HG03520 (cell line): Measurements from ENCODE around the gene HSBP1L1.
"Not testable (repeated sequence)": the region's sequence is repeated elsewhere in the genome, so short reads cannot be mapped to it uniquely, and the experiment has no call there.

Experiments
- ATAC-seq: cut with Tn5 transposase; IDR thresholded peaks from one replicate; pipeline ENCODE4 v1.9.1; 2021; ENCODE audit warnings: mild to moderate bottlenecking, moderate library complexity; ENCODE audit not compliant: unreplicated experiment

The HSBP1L1 gene

DNA sequence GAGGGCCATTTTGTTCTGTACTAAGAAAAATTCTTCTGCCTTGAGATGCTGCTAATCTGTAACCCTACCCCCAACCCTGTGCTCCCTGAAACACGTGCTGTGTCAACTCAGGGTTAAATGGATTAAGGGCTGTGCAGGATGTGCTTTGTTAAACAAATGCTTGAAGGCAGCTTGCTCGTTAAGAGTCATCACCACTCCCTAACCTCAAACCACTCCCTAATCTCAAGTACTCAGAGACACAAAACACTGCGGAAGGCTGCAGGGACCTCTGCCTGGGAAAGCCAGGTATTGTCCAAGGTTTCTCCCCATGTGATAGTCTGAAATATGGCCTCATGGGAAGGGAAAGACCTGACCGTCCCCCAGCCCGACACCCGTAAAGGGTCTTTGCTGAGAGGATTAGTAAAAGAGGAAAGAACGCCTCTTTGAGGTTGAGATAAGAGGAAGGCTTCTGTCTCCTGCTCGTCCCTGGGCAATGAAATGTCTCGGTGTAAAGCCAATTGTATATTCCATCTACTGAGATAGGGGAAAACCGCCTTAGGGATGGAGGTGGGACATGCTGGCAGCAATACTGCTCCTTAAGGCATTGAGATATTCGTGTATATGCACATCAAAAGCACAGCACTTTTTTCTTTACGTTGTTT lies 4.2 kb upstream of the HSBP1L1 start:
- ATAC-seq = not testable (repeated sequence)

DNA sequence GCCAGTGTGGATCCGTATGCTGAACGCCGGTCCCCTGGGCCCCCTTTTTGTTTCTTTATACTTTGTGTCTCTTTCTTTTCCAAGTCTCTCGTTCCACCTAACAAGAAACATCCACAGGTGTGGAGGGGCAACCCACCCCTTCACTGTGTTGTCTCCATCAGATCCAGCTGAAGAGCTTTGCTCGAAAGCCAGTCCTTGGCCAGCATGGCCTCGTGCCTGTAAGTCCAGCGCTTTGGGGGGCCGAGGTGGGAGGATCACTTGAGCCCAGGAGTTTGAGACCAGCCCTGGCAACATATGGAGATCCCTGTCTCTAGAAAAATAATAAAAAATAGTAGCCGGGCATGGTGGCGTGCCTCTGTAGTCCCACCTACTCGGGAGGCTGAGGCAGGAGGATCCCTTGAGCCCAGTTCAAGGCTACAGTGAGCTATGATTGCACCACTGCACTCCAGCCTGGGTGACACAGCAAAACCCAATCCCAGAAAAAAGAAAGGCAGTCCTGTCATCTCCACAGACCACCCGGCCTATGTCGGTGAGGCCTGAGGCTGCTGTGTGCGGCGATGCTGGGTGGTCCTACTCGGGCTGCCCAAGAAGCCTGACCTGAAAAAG lies 3.4 kb upstream of the HSBP1L1 start:
- ATAC-seq = no peak

DNA sequence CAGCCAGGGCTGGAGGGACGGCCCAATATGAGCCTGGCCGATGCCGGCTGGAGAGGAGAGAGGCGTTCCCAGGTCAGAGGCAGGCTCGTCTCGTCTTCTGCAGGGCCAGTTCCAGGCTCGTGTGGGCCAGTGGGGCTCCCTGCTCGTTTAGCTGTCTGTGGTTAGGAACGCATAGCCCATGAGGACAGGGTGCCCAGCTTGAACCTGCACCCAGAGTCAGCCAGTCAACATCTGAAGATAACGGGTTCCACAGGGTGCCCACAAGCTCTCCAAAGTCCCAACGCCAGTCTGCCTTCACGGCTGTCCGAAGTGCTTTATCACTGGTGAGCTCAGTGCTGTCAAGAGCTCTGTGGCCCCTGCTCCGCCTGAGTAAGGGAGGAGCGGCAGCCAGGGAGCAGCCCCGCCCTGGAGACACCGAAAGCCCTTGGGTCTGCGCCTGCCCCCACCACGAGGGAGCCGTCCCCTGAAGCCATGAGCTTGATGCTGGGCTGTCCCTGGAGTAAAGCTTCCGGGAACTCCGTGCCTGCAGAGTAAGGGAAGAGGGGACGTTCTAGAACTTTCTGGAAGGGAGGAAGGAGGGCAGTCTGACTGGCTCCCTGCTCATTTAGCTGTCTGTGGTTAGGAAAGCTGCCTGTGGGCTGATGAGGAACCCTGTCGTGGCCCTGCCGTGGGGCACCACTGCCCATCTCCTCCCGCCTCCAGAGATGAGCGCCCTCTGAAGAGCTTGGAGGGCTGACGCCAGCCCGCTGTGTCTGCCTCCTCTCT lies 2.7 kb upstream of the HSBP1L1 start:
- ATAC-seq = no peak

DNA sequence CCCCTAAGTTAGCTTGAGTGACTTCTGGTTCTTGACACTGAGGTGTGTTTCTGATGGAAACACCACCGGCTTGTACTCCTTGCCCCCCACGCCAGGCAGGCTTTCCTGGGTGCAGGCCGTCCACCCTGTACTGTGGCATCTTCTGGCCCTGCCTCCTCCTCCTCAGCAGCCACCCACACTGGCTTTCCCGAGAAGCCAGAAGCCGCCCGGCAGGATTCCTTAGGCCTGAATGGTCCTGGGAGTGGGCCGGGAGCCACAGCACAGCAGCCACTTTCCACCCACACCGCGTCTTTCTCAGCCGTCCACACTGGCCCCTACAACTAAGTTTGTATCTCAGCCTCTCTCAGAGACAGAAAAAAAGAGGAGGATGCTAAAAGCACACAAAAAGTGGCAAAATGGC lies 2.1 kb upstream of the HSBP1L1 start:
- ATAC-seq = no peak

DNA sequence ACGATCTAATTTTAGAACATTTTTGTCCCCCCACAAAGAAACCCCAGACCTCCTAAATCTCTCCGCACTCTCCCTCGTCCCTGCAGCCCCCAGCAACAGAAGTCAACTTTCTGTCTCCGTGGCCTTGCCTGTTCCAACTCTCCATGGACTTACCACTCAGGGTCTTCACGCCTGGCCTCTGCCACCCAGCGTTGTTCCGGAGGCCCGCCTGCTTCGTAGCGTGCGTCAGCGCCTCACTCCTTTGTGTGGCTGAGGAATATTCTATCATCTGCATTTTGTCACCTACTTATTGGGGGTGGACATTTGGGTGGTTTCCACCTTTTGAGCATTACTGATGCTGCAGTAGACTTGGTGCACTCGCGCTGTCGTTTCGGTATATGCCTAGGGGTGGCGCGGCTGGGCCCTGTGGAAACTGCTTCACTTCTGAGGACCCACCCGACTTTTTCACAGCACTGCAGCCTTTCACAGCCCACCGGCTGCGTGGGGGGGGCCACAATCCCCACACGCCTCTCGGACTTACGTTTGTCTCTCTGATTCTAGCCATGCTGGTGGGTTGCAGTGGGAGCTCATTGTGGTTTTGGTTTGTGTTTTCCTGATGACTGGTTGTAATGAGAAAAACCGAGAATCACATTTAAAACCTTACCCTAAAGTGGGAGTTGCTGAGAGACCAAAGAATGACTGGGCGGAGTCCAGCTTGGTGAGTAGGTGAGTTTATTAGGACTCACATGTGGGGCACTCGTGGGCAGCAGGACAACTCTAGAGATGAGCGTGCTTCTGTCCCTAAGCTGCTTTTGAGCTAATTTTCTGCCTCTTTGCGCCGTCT lies 1.4 kb upstream of the HSBP1L1 start:
- ATAC-seq = peak; percentile 72

DNA sequence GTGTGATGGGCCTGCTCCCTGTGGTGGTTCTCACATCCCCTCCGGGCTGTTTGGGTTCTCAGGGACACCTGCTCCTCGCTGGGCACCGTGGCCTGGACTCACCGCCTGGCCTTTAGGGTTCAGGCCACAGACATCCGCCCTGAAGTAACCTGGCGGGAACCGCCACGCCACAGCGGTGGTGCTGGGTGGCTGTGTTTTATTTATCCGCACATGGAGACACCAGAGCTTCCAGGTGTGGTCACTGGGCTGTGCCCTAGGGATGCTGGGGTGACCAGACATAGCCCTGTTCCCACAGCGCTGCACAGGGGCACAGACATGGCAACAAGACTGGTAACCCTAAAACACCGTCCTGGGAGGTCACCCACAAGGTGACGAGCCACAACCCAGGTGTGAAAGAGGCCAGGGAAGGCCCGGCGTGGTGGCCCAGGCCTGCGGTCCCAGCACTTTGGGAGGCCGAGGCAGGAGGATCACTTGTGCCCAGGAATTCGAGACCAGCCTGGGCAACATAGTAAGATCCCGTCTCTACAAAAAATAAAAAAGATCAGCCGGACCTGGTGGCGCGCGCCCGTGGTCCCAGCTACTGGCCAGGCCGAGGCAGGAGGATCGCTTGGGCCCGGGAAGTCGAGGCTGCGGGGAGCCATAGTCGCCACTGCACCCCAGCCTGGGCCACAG lies 649 bp upstream of the HSBP1L1 start:
- ATAC-seq = no peak

DNA sequence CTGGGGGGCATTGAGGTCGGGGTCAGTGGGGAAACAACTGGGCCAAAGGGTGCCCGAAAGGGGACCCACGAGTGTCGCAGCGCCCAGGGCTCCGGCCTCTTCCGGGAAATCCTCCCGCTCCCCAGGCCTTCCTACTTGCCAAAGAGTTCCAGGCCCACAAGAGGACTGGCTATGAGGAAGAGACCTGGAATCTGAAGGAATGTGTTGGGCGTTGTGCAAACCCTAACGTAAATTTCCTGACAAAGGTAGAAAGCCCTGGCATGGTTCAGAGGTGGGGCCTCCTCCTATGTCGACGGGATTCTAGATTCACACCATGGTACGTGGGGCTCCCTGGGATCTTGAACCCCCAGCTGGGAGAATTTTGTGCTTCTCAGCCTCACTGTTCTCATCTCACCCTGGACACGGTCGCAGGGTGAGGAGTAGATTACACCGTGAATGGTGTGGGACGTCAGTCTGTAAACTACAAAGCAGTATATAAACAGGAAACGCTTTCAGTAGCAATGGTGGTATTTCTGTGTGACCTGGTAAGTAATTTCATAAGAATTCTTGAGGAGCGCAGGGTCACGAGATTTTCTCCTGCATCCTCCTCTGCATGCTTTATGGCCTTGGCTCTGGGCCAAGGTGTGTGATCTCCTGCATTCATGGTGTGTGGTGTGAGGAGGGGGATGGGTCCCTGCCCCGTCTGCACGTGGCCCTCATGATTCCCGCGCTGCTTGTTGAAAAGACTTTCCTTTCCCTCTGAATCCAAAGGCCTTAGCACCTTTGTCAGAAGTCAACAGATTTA lies 868 bp downstream of the HSBP1L1 start:
- ATAC-seq = no peak

DNA sequence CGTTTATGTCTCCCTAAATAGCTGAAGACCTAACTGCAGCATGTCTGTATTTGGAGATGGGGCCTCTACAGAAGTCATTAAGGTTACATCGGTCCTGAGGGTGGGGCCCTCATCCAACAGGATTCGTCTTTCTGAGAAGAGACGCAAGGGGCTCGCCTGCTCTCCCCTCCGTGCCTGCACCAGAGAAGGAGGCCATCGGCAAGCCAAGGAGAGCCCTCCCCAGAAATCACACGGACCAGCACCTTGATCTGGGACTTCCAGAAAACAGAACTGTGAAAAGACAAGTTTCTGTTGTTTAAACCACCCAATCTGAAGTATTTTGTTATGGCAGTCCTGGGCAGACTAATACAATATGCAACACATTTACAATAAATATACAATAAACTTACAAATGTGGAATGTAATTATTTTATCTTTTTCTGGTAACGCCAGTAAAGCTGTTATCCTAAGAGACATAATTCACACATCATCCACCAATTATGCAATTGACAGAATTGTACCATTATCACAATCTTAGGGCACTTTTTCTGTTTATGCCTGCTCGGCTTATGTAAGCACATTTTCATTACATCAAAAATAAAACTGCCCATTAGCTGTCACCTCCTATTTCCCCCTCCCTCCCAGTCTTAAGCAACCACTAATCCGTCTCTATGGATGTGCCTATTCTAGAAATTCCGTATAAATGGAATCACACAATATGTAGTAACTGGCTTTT lies 6.1 kb downstream of the HSBP1L1 start:
- no peak for ATAC-seq

DNA sequence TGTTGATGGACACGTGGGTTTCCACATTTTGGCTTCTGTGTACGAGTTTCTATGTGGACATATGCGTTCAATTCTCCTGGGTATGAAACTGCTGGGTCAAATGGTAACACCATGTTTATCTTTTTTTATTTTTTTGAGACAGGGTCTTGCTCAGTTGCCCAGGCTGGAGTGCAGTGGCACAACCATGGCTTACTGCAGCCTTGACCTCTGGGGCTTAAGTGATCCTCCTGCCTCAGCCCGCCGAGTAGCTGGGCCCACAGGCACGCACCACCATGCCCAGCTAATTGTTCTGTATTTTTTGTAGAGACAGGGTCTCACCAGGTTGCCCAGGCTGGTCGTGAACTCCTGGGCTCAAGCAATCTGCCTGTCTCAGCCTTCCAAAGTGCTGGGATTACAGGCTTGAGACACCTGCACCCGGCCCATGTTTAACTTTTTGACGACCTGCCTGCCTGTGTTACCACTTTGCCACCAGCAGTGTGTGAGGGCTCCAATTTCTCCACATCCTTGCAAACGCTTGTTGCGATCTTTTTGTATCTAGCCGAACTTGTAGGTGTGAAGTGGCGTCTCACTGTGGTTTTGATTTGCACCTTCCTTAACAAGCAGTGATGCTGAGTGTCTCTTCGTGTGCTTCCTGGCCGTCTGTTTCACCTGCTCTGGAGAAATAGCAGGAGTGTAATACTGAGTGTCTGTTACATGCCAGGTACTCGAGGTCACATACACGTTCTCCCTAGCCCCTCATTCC lies 6.9 kb downstream of the HSBP1L1 start:
- ATAC-seq = no peak

DNA sequence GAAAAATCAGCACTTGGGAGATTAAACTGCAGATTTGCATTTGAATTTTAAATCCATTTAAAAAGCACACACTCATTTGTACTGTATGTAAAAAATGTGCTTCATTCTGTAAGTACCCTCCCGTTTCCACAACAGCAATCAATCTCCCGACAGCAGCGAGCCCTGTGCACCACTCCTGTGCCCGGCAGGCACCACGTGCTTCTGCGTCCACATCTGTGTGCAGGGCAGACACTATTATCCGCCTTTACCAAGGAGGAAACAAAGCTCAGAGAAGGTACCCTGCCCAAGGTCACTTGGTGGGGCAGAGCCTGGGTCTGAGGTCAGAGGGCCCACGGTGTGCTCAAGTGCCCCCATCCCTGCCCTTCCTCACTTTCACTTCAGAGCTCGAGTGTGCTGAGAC lies 7.5 kb downstream of the HSBP1L1 start:
- ATAC-seq = no peak

DNA sequence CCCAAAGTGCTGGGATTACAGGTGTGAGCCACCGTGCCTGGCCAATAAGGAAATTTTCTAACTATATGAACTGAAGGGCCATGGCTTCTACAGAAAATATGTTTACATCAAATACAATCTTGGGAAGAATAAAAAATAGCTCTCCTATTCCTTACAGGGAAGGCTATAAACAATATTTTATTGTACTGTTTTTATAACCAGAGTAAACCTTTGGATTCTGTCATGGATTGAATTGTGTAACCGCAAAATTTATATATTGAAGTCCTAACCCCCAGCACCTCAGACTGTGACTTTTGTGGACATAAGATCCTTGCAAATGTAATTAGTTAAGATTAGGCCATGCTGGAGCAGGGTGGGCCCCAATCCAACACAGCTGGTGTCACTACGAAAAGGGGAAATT lies 8.3 kb downstream of the HSBP1L1 start:
- ATAC-seq = no peak

DNA sequence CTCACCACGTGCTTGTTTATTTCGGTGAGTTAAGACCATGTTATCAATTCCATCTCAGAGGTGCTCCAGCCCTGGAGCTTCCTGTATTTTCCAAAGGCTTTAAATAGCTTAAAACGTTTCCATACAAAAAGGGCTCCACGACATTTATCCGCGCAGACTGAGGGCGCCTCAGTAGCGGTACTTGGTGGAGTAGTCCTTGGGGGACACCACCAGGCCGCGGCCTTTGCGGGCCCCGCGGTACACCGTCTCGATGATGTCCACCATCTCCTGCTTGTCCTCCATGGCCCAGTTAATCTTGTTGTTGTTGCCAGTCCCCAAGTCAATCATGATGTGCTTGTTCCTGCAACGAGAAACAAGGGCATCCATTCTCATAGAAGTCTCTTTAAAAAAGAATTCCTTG lies 9.1 kb downstream of the HSBP1L1 start:
- ATAC-seq = no peak

DNA sequence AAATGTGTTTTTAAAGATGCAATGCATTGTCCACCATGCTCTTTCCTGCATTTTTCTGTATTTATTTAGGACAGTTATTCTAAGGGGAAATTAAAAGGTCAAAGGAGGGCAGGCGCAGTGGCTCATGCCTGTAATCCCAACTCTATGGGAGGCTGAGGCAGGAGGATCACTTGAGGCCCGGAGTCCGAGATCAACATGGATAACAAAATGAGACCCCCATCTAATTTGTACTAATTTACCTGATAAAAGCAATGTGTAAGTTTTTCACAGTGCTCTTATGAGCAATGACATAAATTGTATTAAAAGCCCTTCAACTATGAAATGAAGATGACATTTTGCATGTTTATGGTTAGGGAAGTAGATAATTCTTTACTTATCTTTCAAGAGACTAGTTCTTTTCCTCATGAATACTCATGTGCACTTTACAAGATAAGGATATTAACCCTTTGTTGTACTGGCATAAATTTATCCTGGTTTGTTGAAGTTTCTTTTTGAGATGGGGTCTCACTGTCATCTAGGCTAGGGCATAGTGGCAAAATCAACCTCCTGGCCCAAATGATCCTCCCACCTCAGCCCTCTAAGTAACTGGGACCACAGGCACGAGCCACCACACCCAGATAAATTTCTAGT lies 9.7 kb downstream of the HSBP1L1 start:
- no peak for ATAC-seq

DNA sequence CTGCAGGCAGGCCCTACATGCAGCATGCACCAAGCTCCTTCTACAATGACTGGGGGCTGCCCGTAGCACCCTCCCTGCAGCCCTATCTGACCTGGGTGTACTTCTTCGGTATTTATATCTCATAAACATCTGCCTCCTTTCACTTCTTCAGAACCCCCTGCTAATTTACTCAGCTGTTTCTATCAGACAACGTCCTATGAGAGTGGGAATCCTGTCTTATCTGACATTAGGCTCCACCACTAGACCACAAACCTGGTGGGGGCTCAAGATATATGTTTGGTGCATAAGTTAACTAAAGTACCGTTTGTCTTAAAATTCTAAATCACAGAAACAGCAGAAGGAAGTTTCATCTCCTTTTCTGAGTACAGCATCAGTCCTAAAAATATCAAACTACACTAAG lies 10.6 kb downstream of the HSBP1L1 start:
- ATAC-seq = no peak

DNA sequence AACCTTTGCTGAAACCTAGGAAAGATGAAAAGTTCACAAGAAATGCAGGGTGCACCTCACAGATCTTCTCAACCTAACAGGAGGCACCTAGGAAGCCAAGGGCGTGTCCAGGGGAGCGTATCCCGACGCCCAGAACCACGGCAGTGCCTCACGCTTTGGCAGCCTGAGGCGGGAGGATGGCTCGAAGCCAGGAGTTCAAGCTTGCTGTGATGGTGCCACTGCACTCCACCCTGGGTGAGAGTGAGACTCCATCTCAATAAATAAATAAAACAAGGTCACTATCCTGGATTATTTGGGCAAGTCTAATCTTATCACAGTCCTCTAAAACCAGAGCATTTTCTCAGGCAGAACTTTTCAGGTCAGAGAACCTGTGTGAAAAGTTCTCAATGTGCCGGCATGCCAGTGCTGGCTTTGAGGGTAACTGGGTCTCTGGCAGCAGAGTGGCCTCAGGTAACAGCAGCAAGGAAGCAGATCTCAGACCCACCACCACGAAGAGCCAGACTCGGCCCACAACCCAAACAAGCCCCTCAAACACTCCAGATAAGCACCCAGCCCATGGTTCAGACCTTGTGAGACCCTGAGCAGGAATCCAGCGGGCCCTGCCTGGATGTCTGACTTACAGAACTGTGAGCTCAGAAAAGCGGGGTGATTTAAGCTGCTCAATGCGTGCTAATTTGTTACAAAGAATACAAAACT lies 11.7 kb downstream of the HSBP1L1 start:
- no peak for ATAC-seq

DNA sequence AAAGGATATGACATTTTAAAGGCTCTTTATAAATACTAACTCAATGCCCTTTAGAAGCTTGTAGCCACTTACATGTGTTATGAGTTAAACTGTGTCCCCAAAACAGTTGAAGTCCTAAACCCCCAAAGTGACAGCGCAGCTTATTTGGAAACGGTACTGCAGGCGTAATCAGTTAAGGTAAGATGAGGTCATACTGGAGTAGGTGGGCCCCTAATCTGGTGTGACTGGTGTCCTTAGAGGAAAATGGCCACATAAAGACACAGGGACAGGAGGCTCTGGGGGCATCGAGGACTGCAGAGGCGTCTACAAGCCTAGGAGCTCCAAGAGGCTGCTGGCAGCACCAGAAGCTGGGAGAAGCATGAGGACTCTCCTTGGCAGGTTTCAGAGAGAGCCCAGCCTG lies 15.4 kb downstream of the HSBP1L1 start:
- no peak for ATAC-seq

DNA sequence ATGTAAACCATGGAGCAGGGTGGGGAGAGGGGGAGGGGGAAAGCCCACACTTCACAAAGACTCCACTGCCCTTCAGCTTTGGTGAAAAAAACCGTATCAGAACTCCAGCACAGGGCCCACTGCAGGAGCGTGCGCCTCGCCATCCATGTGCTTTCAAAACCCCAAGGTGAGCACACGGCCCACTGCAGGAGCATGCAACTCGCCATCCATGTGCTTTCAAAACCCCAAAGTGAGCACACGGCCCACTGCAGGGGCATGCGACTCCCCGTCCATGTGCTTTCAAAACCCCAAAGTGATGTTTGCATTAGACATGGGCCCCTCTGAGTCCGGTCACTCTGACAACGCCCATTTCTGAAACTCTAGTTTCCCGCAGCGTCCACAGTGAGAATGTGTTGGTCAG lies 16.1 kb downstream of the HSBP1L1 start:
- ATAC-seq = no peak

DNA sequence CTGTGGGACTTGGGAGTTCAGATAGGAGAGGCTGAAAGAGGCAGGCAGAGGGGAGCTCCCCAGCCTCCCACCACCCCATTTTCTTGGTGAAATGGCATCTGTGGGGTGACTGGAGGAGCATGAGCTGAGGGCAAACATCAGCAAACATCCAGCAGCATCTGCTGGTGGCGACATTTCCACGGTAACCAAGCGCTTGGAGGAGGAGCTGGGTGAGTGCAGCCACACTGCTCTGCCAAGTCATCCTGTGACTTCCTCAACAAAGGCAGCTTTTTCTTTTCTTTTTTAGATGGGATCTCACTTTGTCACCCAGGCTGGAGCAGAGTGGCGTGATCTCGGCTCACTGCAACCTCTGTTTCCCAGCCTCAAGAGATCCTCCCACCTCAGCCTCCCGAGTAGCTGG lies 18.3 kb downstream of the HSBP1L1 start:
- no peak for ATAC-seq
